IgD-negative memory B cell (primary cell): Measurements from ENCODE around the gene FIGN. TPM values are rescaled to one million over a fixed set of nuclear protein-coding genes. Genes with fewer than 3 reads are reported as not detected.

Experiments
- H3K27ac Mint-ChIP-seq, 3 donors: one replicate each; pipeline ENCODE4 v1.8.0; 2020 to 2022; ENCODE audit warnings: mild to moderate bottlenecking in 3 of 3, mixed read lengths in 3 of 3, moderate library complexity in 1 of 3
- H3K27me3 Mint-ChIP-seq: one replicate; pipeline ENCODE4 v1.8.0; 2021; ENCODE audit warnings: mixed read lengths
- H3K36me3 Mint-ChIP-seq: one replicate; pipeline ENCODE4 v1.8.0; 2020; ENCODE audit warnings: mild to moderate bottlenecking, mixed read lengths
- H3K4me1 Mint-ChIP-seq, 3 donors: one replicate each; pipeline ENCODE4 v1.8.0; 2020 to 2022; ENCODE audit warnings: mixed read lengths in 3 of 3, mild to moderate bottlenecking in 1 of 3
- H3K4me3 Mint-ChIP-seq, 4 donors: one replicate each; pipeline ENCODE4 v1.8.0; 2020 to 2022; ENCODE audit warnings: mild to moderate bottlenecking in 4 of 4, mixed read lengths in 4 of 4, moderate library complexity in 3 of 4
- H3K9me3 Mint-ChIP-seq, 3 donors: one replicate each; pipeline ENCODE4 v1.8.0; 2020 to 2021; ENCODE audit warnings: mixed read lengths in 3 of 3, mild to moderate bottlenecking in 1 of 3
- polyA plus RNA-seq: library from polyadenylated mRNA; unstranded; fragments of 300-500 nt; fragmentation: Illumina TruSeq; gene quantifications from one replicate; pipeline ENCODE4 v1.2.3, GENCODE V29; 2021

FIGN gene
- polyA plus RNA-seq, 1 donor from 2014 or later, result not detected

DNA sequence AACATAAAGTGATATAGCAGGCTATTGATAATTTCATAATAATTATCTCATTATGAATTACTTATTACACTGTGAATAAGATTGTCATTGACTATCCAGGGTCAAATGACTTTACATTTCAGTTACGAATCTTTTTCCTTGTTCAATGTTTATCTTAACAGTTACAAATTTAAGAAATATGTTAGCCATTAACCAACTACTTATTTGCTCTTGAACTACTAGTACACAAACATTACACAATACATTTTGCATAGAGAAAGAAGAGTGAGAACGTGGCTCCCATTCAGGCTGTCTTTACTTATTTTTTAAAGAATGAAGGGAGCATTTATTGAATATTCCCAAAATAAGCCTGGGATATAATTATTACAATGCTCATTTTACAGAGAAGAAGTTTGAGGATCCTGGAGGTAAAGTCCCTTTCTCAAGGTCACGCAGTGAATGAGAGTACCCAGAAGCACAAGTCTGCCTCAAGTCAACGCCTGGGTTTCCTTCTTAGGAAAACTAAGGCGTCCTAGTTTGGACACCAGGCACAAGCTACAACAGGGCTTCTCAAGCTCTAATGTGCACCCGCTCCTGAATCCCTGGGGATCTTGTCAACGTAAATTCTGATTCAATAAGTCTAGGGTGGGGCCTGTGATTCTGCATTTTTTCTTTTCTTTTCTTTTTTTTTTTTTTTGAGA lies 164.2 kb downstream of the FIGN start:
- Mint-ChIP-seq H3K27ac (no peak overlapping the region), H3K4me3 (no peak overlapping the region), H3K9me3 (peaks cover 0 to 7% (median 2%) of the 10 kb centered on the region in 3 donors)

DNA sequence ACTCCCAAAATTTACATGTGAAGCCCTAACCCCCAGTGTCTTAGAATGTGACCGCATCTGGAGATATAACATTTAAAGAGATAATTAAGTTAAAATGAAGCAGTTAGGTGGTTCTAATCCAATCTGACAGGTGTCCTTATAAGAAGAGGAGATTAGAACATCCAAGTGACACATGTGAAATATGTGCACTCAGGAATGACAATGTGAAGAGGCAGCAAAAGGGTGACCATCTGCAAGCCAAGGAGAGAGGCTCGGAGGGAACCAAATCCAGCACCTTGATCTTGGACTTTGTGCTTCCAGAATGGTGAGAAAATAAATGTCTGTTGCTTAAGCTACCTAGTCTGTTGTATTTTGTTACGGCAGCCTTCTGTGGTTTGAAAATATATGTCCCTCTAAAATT lies 165.4 kb downstream of the FIGN start:
- Mint-ChIP-seq H3K9me3 (peaks cover 0 to 7% (median 2%) of the 10 kb centered on the region in 3 donors), H3K4me1 (no peaks in the 10 kb centered on the region), H3K27ac (no peak overlapping the region), H3K36me3 (no peaks in the 10 kb centered on the region), H3K27me3 (no peaks in the 10 kb centered on the region), H3K4me3 (no peak overlapping the region)

More for the DNA sequence above, 164.2 kb downstream of the FIGN start:
- H3K36me3 Mint-ChIP-seq, result no peaks in the 10 kb centered on the region
- no peaks in the 10 kb centered on the region for H3K4me1 Mint-ChIP-seq
- H3K27me3 Mint-ChIP-seq, result no peaks in the 10 kb centered on the region

DNA sequence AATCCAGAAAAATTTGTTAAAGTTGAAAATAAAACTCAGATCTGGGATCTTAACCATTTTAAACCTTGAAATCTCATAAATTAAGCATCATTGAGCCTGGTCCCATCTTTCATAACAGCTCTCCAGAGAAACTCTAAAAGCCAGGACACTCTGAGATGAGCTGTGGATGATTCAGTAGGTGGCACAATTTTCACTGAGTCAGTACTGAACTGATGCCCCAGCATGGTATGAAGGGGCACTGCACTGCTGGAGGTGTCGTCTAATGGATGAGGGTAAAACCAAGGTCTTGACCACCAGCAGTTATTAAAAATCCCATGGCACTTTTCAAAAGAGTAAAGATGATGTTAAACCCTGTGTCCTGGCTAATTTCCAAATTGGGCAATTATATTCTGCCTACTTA lies 170.6 kb downstream of the FIGN start:
- no peaks in the 10 kb centered on the region for H3K36me3 Mint-ChIP-seq
- no peaks in the 10 kb centered on the region for H3K4me1 Mint-ChIP-seq
- peaks cover 0 to 2% (median 1%) of the 10 kb centered on the region in 3 donors for H3K9me3 Mint-ChIP-seq
- H3K27ac Mint-ChIP-seq, result no peak overlapping the region
- no peaks in the 10 kb centered on the region for H3K27me3 Mint-ChIP-seq
- no peak overlapping the region for H3K4me3 Mint-ChIP-seq

DNA sequence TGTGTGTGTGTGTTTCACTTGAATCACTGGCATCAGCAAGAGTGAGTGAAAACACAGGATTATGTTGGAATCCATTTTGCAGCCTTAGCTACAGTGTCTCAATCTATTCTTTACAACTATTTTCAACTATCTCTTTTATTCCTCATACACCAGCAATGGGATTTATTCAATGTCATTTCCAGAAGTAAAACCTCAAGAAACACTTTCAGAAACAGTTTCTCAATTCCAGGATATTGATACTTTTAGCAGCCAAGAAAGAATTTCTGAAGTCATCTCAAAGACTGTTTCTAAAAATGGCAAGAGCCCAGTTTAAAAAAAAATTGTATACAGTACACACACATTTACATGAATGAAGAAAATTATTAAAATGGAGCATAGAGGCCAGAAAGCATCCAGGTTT lies 171.6 kb downstream of the FIGN start:
- no peaks in the 10 kb centered on the region for H3K36me3 Mint-ChIP-seq
- no peak overlapping the region for H3K4me3 Mint-ChIP-seq
- H3K27me3 Mint-ChIP-seq, result no peaks in the 10 kb centered on the region
- H3K4me1 Mint-ChIP-seq, result no peaks in the 10 kb centered on the region
- peaks cover 0 to 2% (median 2%) of the 10 kb centered on the region in 3 donors for H3K9me3 Mint-ChIP-seq
- H3K27ac Mint-ChIP-seq, result no peak overlapping the region

DNA sequence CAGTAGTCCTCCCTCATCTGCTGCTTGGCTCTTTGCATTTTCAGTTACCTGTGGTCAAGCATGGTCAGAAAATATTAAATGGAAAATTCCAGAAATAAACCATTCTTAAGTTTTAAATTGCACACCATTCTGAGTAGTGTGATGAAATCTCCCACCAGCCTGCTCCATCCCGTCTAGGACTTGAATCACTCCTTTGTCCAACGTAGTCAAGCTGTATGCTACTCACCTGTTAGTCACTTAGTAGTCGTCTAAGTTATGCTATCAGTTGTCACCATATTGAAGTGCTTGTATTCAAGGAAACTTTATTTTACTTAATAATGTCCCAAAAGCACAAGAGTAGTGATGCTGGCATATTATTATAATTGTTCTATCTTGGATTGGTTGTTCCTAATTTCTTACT lies 172.5 kb downstream of the FIGN start:
- Mint-ChIP-seq H3K27me3 (no peaks in the 10 kb centered on the region), H3K27ac (no peak overlapping the region), H3K4me3 (no peak overlapping the region), H3K36me3 (no peaks in the 10 kb centered on the region), H3K9me3 (peaks cover 0 to 2% (median 0%) of the 10 kb centered on the region in 3 donors), H3K4me1 (no peaks in the 10 kb centered on the region)

DNA sequence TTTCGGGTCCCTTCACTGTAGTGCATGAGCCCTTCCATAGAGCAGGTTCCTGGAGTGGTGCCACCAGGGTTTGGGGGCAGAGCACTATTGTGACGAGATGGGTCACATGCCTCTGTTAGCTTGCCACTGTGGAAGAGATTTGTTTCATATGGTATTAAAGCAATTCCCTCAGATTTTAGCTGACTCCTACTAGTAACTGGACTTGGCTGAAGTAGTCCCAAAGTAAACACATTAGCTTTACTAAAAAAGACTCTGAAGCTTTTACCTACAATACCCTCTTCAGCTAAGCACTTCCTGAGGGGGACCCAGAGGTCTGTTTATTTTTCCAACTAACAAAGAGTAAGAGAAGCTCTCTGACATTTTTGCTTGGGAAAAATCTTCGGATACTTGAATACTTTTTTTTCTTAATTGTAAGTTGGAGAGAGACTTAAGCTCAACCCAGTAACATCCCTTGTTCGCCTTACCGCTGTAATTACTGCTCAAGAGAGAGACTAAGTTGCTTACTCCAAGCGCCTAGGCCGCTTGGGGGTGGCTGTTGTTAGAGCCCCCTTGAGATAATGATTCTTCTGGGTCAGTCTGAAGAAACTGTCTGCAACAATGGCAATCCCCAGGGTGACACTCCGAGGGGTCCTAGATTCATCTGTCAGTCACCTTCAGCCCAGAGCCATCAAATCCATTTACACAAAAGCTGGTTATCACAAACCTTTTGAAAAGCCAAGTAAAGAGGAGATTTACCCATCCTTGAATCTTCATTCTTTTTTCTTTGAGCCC lies 177.4 kb downstream of the FIGN start:
- no peaks in the 10 kb centered on the region for H3K36me3 Mint-ChIP-seq
- H3K27me3 Mint-ChIP-seq, result no peaks in the 10 kb centered on the region
- no peaks in the 10 kb centered on the region for H3K4me1 Mint-ChIP-seq
- no peak overlapping the region for H3K27ac Mint-ChIP-seq
- no peak overlapping the region for H3K4me3 Mint-ChIP-seq
- H3K9me3 Mint-ChIP-seq, result peaks cover 0 to 2% (median 0%) of the 10 kb centered on the region in 3 donors

DNA sequence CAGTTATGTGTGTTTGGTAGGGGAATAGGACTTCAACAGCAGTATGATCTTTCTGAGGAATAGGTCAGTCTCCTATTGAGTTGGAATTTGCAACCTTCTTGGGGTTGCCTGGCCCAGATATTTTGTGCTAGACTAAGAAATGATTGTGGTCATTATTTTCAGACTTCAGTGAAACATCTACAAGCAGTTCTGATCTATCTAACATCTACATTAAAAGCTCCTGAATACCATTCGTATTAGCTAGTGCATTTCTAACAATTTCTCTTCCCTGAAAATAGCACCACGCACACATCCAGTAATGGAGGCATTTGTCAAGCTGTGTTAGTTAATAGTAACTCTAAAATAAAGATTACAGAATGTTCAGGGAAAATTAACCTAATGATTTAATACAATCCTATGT lies 179.3 kb downstream of the FIGN start:
- no peak overlapping the region for H3K27ac Mint-ChIP-seq
- no peak overlapping the region for H3K4me3 Mint-ChIP-seq
- peaks cover 0 to 2% (median 0%) of the 10 kb centered on the region in 3 donors for H3K9me3 Mint-ChIP-seq
- no peaks in the 10 kb centered on the region for H3K27me3 Mint-ChIP-seq
- H3K36me3 Mint-ChIP-seq, result no peaks in the 10 kb centered on the region
- no peaks in the 10 kb centered on the region for H3K4me1 Mint-ChIP-seq

DNA sequence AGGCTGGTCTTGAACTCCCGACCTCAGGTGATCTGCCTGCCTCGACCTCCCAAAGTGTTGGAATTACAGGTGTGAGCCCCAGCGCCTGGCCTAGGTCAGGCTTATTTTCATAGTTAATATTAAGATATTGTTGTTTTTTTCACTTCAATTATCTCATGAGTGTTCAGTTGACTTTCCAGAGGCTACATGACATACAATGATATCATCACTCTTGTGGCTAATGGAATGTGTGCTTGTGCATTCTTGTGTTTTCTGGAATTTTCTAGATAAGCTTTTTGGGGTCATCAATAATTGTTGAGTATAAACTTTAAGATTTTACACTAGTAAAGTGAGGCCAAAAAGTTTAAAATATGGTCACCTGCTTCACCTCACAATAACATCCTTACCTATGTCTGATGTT lies 180.9 kb downstream of the FIGN start:
- Mint-ChIP-seq H3K9me3 (no peaks in the 10 kb centered on the region), H3K4me3 (no peak overlapping the region), H3K4me1 (no peaks in the 10 kb centered on the region), H3K27ac (no peak overlapping the region), H3K36me3 (no peaks in the 10 kb centered on the region), H3K27me3 (peaks cover 2% of the 10 kb centered on the region)

DNA sequence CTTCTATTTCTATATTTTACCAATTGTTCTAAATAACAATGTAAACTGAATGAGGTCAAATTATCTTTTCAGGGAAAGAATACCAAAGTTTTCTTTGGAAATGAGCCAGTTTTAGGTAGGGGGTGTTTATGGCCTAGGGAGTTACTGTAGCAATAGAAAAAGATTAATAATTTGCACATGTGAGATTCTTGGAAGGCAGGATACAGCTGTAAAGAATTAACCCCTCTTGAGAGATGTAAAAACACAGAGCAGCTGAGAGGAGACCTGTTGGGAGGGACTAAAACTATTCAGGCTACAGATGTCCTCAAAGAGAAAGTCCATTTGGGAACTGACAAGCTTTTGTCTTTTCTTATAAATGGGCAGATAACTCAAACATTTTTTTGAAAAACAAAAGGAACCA lies 182.2 kb downstream of the FIGN start:
- Mint-ChIP-seq H3K4me1 (no peaks in the 10 kb centered on the region), H3K36me3 (no peaks in the 10 kb centered on the region), H3K9me3 (no peaks in the 10 kb centered on the region), H3K27ac (no peak overlapping the region), H3K27me3 (peaks cover 2% of the 10 kb centered on the region), H3K4me3 (no peak overlapping the region)

DNA sequence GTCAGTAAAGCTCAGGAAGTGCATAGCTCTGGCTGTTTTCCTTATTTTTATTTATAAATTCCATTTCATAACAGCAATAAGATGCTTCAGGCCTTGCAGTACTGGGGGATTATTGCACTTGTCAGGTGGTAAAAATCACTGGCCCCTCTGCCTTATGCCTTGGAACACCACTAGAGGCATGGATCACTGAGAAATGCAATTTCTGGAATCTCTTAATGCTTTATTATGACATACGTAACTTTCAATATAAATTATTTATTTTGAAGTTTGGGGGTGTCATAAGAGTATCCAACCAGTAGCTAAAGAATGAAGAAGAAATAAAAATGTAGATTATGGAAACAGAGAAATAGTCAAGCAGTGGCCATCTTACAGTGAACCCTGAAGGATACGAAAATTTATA lies 183.1 kb downstream of the FIGN start:
- Mint-ChIP-seq H3K4me3 (no peak overlapping the region), H3K27me3 (peaks cover 2% of the 10 kb centered on the region), H3K36me3 (no peaks in the 10 kb centered on the region), H3K4me1 (no peaks in the 10 kb centered on the region), H3K27ac (no peak overlapping the region), H3K9me3 (no peaks in the 10 kb centered on the region)

DNA sequence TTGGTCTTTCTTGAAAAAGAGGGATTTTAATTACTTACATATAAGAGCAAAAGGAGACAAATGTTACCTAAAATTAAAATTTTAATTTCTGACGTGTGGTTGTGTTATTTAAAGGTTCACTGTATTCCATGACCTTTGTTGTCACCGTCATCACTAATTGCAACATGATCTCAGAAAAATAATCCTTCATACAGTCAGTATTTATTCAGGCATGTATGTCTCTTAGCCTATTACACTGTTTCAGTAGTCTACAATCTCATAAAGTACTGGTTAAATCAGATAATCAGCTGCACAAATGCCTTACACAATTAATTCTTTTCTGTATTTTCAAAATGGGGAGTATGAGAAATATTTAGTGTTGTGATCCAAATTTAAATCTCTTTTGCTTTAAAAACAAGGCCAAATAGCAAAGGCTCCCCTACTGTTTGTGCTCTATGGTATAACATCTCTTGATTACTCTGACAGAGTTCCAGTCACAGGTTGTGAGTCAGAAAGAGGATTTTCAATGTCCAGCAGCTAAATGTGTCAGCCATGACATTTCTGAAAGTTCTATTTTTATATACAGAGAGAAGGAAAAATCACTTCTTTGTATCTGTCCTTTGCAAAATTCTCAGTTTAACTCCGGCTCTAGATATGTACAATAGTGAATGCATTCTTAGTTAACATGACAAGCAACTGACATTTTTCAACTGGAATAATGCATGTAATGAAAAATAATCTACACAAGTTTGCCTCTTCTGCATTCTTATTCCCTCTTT lies 184.0 kb downstream of the FIGN start:
- H3K4me3 Mint-ChIP-seq, result no peak overlapping the region
- peaks cover 2% of the 10 kb centered on the region for H3K27me3 Mint-ChIP-seq
- H3K27ac Mint-ChIP-seq, result no peak overlapping the region
- peaks cover 0 to 2% (median 0%) of the 10 kb centered on the region in 3 donors for H3K4me1 Mint-ChIP-seq
- H3K36me3 Mint-ChIP-seq, result no peaks in the 10 kb centered on the region
- H3K9me3 Mint-ChIP-seq, result peaks cover 0 to 3% (median 0%) of the 10 kb centered on the region in 3 donors

DNA sequence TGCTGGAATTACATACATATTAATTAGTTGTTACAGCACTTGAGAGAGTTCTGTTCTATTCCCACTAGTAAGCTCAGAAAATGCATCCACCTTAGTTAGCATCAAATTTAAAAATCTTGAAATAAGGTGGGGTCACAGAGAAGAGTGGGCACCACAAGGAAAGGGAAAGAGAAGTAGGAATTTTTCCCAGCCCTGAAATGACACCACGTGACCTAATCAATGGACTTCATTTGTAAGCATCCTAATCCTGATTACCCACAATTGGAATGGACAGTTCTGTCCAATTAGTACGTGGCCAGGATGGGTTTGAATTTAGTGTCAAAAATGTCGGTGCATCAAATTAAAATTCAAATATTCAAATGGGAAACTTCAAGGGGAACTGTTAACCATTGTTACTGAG lies 186.8 kb downstream of the FIGN start:
- no peaks in the 10 kb centered on the region for H3K36me3 Mint-ChIP-seq

More for the DNA sequence above, 186.8 kb downstream of the FIGN start:
- Mint-ChIP-seq H3K4me3 (no peak overlapping the region), H3K27me3 (peaks cover 2% of the 10 kb centered on the region), H3K27ac (no peak overlapping the region), H3K9me3 (peaks cover 0 to 3% (median 0%) of the 10 kb centered on the region in 3 donors), H3K4me1 (peaks cover 0 to 2% (median 0%) of the 10 kb centered on the region in 3 donors)
